IMR-90 (cell line): ENCODE results near the gene TENM4. TPM values are rescaled to one million over a fixed set of nuclear protein-coding genes. Genes with fewer than 3 reads are reported as not detected.

Experiments
- ATAC-seq: fragments of 200-7000 bp; cut with Tn5 transposase; 2 replicates; pipeline ENCODE4 v1.9.1; 2020; ENCODE audit warnings: low read depth, mild to moderate bottlenecking, moderate library complexity
- BruUV-seq: library from RNA; stranded (reverse); fragments of 400-500 nt; replicated peaks from 2 replicates; lab custom pipeline; 2021; lab: Mats Ljungman, UMichigan
- CTCF ChIA-PET: fragments of 300-600 bp; formaldehyde crosslinking; extraction: SDS; loops from one replicate; lab custom pipeline; 2021; ENCODE audit warnings: antibody characterized with exemption; lab: Yijun Ruan, JAX
- POLR2A ChIA-PET: fragments of 300-600 bp; sonication (Branson Sonifier 250); formaldehyde crosslinking; loops from one replicate; lab custom pipeline; 2022; ENCODE audit warnings: antibody characterized with exemption; ENCODE audit not compliant: unreplicated experiment; lab: Charles Lee
- DNase-seq: peaks from one replicate; pipeline ENCODE4 v3.0.0; 2013
- H2AFZ ChIP-seq: replicated peaks from 2 replicates; pipeline ENCODE3; 2013; ENCODE audit warnings: low read length, mild to moderate bottlenecking; ENCODE audit not compliant: poor library complexity
- H2AK5ac ChIP-seq: 2 replicates; pipeline ENCODE4 v1.6.1; 2013; ENCODE audit warnings: low read depth, low read length, inconsistent platforms
- H2AK9ac ChIP-seq: replicated peaks from 2 replicates; pipeline ENCODE3; 2013; ENCODE audit warnings: mild to moderate bottlenecking, low read depth, low read length, moderate library complexity; ENCODE audit not compliant: poor library complexity
- H2BK120ac ChIP-seq: 2 replicates; pipeline ENCODE4 v1.6.1; 2013; ENCODE audit warnings: low read depth, low read length, inconsistent platforms
- H2BK15ac ChIP-seq: 3 replicates; pipeline ENCODE4 v1.6.1; 2013; ENCODE audit warnings: low read depth, low read length, inconsistent platforms
- H2BK20ac ChIP-seq: 2 replicates; pipeline ENCODE4 v1.6.1; 2013; ENCODE audit warnings: low read depth, mild to moderate bottlenecking, inconsistent platforms, low read length, moderate library complexity
- H2BK5ac ChIP-seq: 2 replicates; pipeline ENCODE4 v1.6.1; 2013; ENCODE audit warnings: mild to moderate bottlenecking, low read depth, low read length, inconsistent platforms; ENCODE audit not compliant: poor library complexity, severe bottlenecking
- H3K14ac ChIP-seq: replicated peaks from 2 replicates; pipeline ENCODE4 v1.6.1; 2013; ENCODE audit warnings: low read depth, low read length, inconsistent platforms
- H3K18ac ChIP-seq: 2 replicates; pipeline ENCODE4 v1.6.1; 2013; ENCODE audit warnings: low read depth, low read length, control low read depth
- H3K23ac ChIP-seq: 2 replicates; pipeline ENCODE4 v1.6.1; 2013; ENCODE audit warnings: low read depth, low read length, inconsistent platforms
- H3K27ac ChIP-seq: 2 replicates; pipeline ENCODE4 v1.5.1; 2013; ENCODE audit warnings: mild to moderate bottlenecking, control low read depth, low read length; ENCODE audit not compliant: insufficient read depth
- H3K27me3 ChIP-seq: 2 replicates; pipeline ENCODE4 v1.6.1; 2013; ENCODE audit warnings: low read length; ENCODE audit not compliant: control insufficient read depth, insufficient read depth
- H3K36me3 ChIP-seq: 2 replicates; pipeline ENCODE4 v1.6.1; 2013; ENCODE audit warnings: low read length, mixed read lengths; ENCODE audit not compliant: control insufficient read depth, insufficient read depth
- H3K4ac ChIP-seq: 2 replicates; pipeline ENCODE4 v1.6.1; 2013; ENCODE audit warnings: low read depth, low read length, inconsistent platforms
- H3K4me1 ChIP-seq: 2 replicates; pipeline ENCODE4 v1.6.1; 2013; ENCODE audit warnings: low read length, mixed read lengths; ENCODE audit not compliant: control insufficient read depth, insufficient read depth
- H3K4me2 ChIP-seq: 2 replicates; pipeline ENCODE4 v1.6.1; 2013; ENCODE audit warnings: low read depth, mild to moderate bottlenecking, control low read depth, low read length, moderate library complexity
- H3K4me3 ChIP-seq: 2 replicates; pipeline ENCODE4 v1.5.1; 2013; ENCODE audit warnings: low read depth, mild to moderate bottlenecking, control low read depth, low read length, moderate library complexity; ENCODE audit not compliant: insufficient read depth
- H3K56ac ChIP-seq: 2 replicates; pipeline ENCODE4 v1.6.1; 2013; ENCODE audit warnings: low read length, inconsistent platforms; ENCODE audit not compliant: insufficient read depth; ENCODE audit errors: extremely low read depth
- H3K79me1 ChIP-seq, 2 experiments: 2 replicates each; pipeline ENCODE4 v1.6.1; 2013; ENCODE audit warnings: low read length in 2 of 2, inconsistent platforms in 1 of 2, low read depth in 1 of 2
- H3K9ac ChIP-seq: 2 replicates; pipeline ENCODE4 v1.6.1; 2013; ENCODE audit warnings: low read depth, low read length, control low read depth
- H3K9me1 ChIP-seq: 2 replicates; pipeline ENCODE4 v1.6.1; 2013; ENCODE audit warnings: low read length, inconsistent platforms; ENCODE audit not compliant: insufficient read depth
- H3K9me3 ChIP-seq: 2 replicates; pipeline ENCODE4 v1.6.1; 2013; ENCODE audit warnings: low read length; ENCODE audit not compliant: control insufficient read depth, insufficient read depth
- H4K20me1 ChIP-seq: 2 replicates; pipeline ENCODE4 v1.6.1; 2013; ENCODE audit warnings: low read length, inconsistent platforms; ENCODE audit not compliant: insufficient read depth
- H4K5ac ChIP-seq: 2 replicates; pipeline ENCODE4 v1.6.1; 2013; ENCODE audit warnings: mild to moderate bottlenecking, low read depth, low read length, control low read depth
- H4K8ac ChIP-seq, 2 experiments: 2 replicates each; pipeline ENCODE4 v1.6.1; 2013; ENCODE audit warnings: low read depth in 2 of 2, low read length in 2 of 2, control low read depth in 1 of 2, inconsistent platforms in 1 of 2
- H4K91ac ChIP-seq: 2 replicates; pipeline ENCODE4 v1.6.1; 2013; ENCODE audit warnings: low read depth, low read length, inconsistent platforms; ENCODE audit not compliant: insufficient read depth
- BHLHE40 ChIP-seq: fragments of 150-350 bp; IDR thresholded peaks from 2 replicates; pipeline ENCODE4 v1.6.1; 2016; ENCODE audit warnings: mild to moderate bottlenecking, low read depth, low read length
- CEBPB ChIP-seq: IDR thresholded peaks from 2 replicates; pipeline ENCODE4 v1.6.1; 2012; ENCODE audit warnings: low read depth, low read length, improper control_type of control experiment
- CHD1 ChIP-seq: IDR thresholded peaks from 2 replicates; pipeline ENCODE4 v1.6.1; 2012; ENCODE audit warnings: low read depth, low read length, improper control_type of control experiment
- FOS ChIP-seq: fragments of 150-350 bp; IDR thresholded peaks from 2 replicates; pipeline ENCODE4 v1.6.1; 2016; ENCODE audit warnings: low read depth, low read length
- MAZ ChIP-seq: IDR thresholded peaks from 2 replicates; pipeline ENCODE4 v1.6.1; 2012; ENCODE audit warnings: low read depth, mild to moderate bottlenecking, low read length, improper control_type of control experiment, moderate library complexity, borderline replicate concordance
- MXI1 ChIP-seq: IDR thresholded peaks from 2 replicates; pipeline ENCODE4 v1.6.1; 2012; ENCODE audit warnings: low read depth, mild to moderate bottlenecking, low read length, moderate library complexity, borderline replicate concordance
- NFE2L2 ChIP-seq: fragments of 150-350 bp; IDR thresholded peaks from 2 replicates; pipeline ENCODE4 v1.6.1; 2016; ENCODE audit warnings: low read depth, mild to moderate bottlenecking, low read length
- RCOR1 ChIP-seq: IDR thresholded peaks from 2 replicates; pipeline ENCODE4 v1.6.1; 2012; ENCODE audit warnings: mild to moderate bottlenecking, low read length, improper control_type of control experiment; ENCODE audit not compliant: insufficient replicate concordance
- RFX5 ChIP-seq: IDR thresholded peaks from 2 replicates; pipeline ENCODE4 v1.8.0; 2012; ENCODE audit warnings: low read depth, mild to moderate bottlenecking, low read length, moderate library complexity
- SMC3 ChIP-seq: fragments of 150-350 bp; IDR thresholded peaks from 2 replicates; pipeline ENCODE4 v1.6.1; 2016; ENCODE audit warnings: low read depth, mild to moderate bottlenecking, antibody characterized with exemption, low read length, moderate library complexity
- WGBS, 2 experiments: methylation state at CpG; one replicate each; pipeline versions ENCODE4 v1.1.5 to v1.1.7; 2013; ENCODE audit warnings: missing lambda C conversion rate in 2 of 2; ENCODE audit not compliant: insufficient read length in 1 of 2; ENCODE audit errors: extremely low coverage in 2 of 2; 5-methylcytosine and 5-hydroxymethylcytosine counted together
- dilution Hi-C: fragments of 300-500 bp; cut with HindIII; formaldehyde crosslinking; loops from one replicate; pipeline ENCODE4 v1.14.3; 2018; ENCODE audit warnings: low sequenced_read_pairs; ENCODE audit not compliant: unreplicated experiment
- in situ Hi-C: fragments of 300-500 bp; cut with MboI; formaldehyde crosslinking; loops from 3 replicates; pipeline ENCODE4 v1.14.3; 2019; ENCODE audit warnings: low sequenced_read_pairs, inconsistent platforms, mixed read lengths
- intact Hi-C: fragments of 100-400 bp; cut with micrococcal nuclease; formaldehyde crosslinking; loops from 2 replicates; pipeline ENCODE4 v1.10.0; 2022
- polyA plus RNA-seq, 3 experiments: library from polyadenylated mRNA; depleted of rRNA; stranded (reverse); fragments of >200 nt; gene quantifications; 2 replicates each; pipeline ENCODE4 v1.2.3, GENCODE V29; 2012; ENCODE audit warnings: low replicate concordance in 1 of 3
- total RNA-seq: library from RNA; depleted of rRNA; stranded (reverse); fragments of >200 nt; gene quantifications from 2 replicates; pipeline ENCODE4 v1.2.3, GENCODE V29; 2012

Gene TENM4
- total and polyA plus RNA-seq, 2 of the 4 experiments (the other 2 are of a cell fraction): 7.4 to 9.0 TPM

DNA sequence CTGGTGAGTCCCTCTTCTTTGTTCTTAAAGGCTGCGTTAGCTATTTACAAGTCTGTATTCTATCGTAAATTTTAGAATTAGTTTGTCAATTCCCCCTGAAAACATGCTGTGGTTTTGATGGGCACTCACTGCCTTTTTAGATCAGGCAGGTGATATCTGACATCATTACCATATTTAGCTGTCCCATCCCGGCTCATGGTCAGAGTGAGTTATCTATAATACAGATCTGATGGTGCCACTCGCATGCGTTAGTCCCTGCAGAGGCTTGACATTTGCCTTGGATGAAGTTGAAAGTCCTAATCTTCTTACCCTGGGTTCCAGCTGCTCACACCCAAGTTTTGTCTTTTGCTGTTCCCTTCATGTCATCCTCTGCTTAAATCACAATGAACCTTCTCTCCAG lies 715.6 kb downstream of the TENM4 start:
- no peak overlapping the region for H2BK20ac ChIP-seq
- intact Hi-C loops: no loop called here
- no peak overlapping the region for H3K4me2 ChIP-seq
- ATAC-seq (no peak), DNase-seq (no peak)
- no peak overlapping the region for H3K4ac ChIP-seq
- H2AK9ac ChIP-seq: no peak overlapping the region
- H3K4me3 ChIP-seq: no peak overlapping the region
- H2AK5ac ChIP-seq: no peak overlapping the region
- ChIA-PET POLR2A (no interaction called here), CTCF (no interaction called here)
- 100% methylated on average over 3 of the region's 5 CpGs; no CpG with 5 or more reads in 1 of the 2 experiments for WGBS, 2 experiments
- H3K14ac ChIP-seq: no peak overlapping the region
- no peak overlapping the region for H3K18ac ChIP-seq
- H2BK15ac ChIP-seq: no peak overlapping the region
- H2AFZ ChIP-seq: no peak overlapping the region
- H4K8ac ChIP-seq: no peak overlapping the region
- H2BK5ac ChIP-seq: no peak overlapping the region
- H3K9me3 ChIP-seq: no peaks in the 10 kb centered on the region
- in situ Hi-C loops: no loop called here
- H3K23ac ChIP-seq: no peak overlapping the region
- TF ChIP-seq FOS: no peak
- TF ChIP-seq SMC3: no peak
- no peak for TF ChIP-seq CHD1
- TF ChIP-seq RFX5: no peak
- TF ChIP-seq CEBPB: no peak
- TF ChIP-seq MAZ: no peak
- no peak for TF ChIP-seq NFE2L2
- TF ChIP-seq RCOR1: no peak
- no peak for TF ChIP-seq MXI1
- no peak for TF ChIP-seq BHLHE40
- no peaks in the 10 kb centered on the region for H3K79me1 ChIP-seq
- no TSS peak for BruUV-seq
- dilution Hi-C loops: no loop called here
- H3K9me1 ChIP-seq: no peaks in the 10 kb centered on the region
- H4K20me1 ChIP-seq: no peaks in the 10 kb centered on the region
- H4K5ac ChIP-seq: no peak overlapping the region
- H4K91ac ChIP-seq: no peak overlapping the region
- H3K56ac ChIP-seq: no peak overlapping the region
- no peaks in the 10 kb centered on the region for H3K4me1 ChIP-seq
- no peak overlapping the region for H2BK120ac ChIP-seq
- H3K27ac ChIP-seq: no peak overlapping the region
- peaks cover 17% of the 10 kb centered on the region for H3K36me3 ChIP-seq
- H3K27me3 ChIP-seq: no peaks in the 10 kb centered on the region
- H3K9ac ChIP-seq: no peak overlapping the region
